H1 (cell line): ENCODE results near the gene MNAT1. TPM values are rescaled to one million over a fixed set of nuclear protein-coding genes. Genes with fewer than 3 reads are reported as not detected.

ENCODE experiments used
- CTCF ChIA-PET: fragments of 300-600 bp; sonication (Branson Sonifier 250); formaldehyde crosslinking; loops from one replicate; lab custom pipeline; 2021; ENCODE audit not compliant: partially characterized antibody; lab: Charles Lee
- POLR2A ChIA-PET: fragments of 300-600 bp; sonication (Branson Sonifier 250); formaldehyde crosslinking; loops from one replicate; lab custom pipeline; 2021; ENCODE audit warnings: inconsistent platforms; ENCODE audit not compliant: partially characterized antibody; lab: Charles Lee
- DNase-seq, 2 experiments: peaks; one replicate each; pipeline versions ENCODE4 v3.0.0 to v3.0.0-alpha.2; 2010 to 2022; ENCODE audit warnings: low spot score in 2 of 2, low read depth in 1 of 2, mixed read lengths in 1 of 2
- FAIRE-seq: peaks from 2 replicates; lab custom pipeline; 2011; peaks lifted over from hg19 to GRCh38; lab: Jason Lieb, UNC
- H2AFZ ChIP-seq: 2 replicates; pipeline ENCODE4 v1.8.1; 2012; ENCODE audit warnings: low read length, inconsistent platforms
- H2AK5ac ChIP-seq: 2 replicates; pipeline ENCODE4 v1.6.1; 2013; ENCODE audit warnings: low read depth, low read length
- H2BK120ac ChIP-seq: replicated peaks from 2 replicates; pipeline ENCODE3; 2013; ENCODE audit warnings: low read depth, low read length, inconsistent platforms
- H2BK12ac ChIP-seq: 2 replicates; pipeline ENCODE4 v1.6.1; 2013; ENCODE audit warnings: low read depth, low read length
- H2BK15ac ChIP-seq: 2 replicates; pipeline ENCODE4 v1.6.1; 2013; ENCODE audit warnings: low read length
- H2BK20ac ChIP-seq: 2 replicates; pipeline ENCODE4 v1.6.1; 2013; ENCODE audit warnings: low read length
- H2BK5ac ChIP-seq: 2 replicates; pipeline ENCODE4 v1.6.1; 2013; ENCODE audit warnings: low read depth, low read length
- H3K14ac ChIP-seq: 2 replicates; pipeline ENCODE4 v1.6.1; 2013; ENCODE audit warnings: inconsistent platforms; ENCODE audit not compliant: insufficient read length
- H3K18ac ChIP-seq: 2 replicates; pipeline ENCODE4 v1.6.1; 2013; ENCODE audit warnings: low read length; ENCODE audit errors: extremely low read depth
- H3K23ac ChIP-seq: 2 replicates; pipeline ENCODE4 v1.6.1; 2013; ENCODE audit warnings: inconsistent platforms; ENCODE audit not compliant: insufficient read length
- H3K23me2 ChIP-seq: 2 replicates; pipeline ENCODE4 v1.6.1; 2013; ENCODE audit warnings: low read depth, low read length
- H3K27ac ChIP-seq: 2 replicates; pipeline ENCODE4 v1.6.1; 2011; ENCODE audit warnings: low read depth, low read length, inconsistent platforms
- H3K27me3 ChIP-seq, 4 experiments: replicated peaks in 1 of 4; 1 replicate in 1 of 4; 2 replicates in 3 of 4; pipeline versions ENCODE4 v1.6.1 to v1.8.1; 2011 to 2013; ENCODE audit warnings: low read length in 3 of 4, mild to moderate bottlenecking in 3 of 4, inconsistent platforms in 2 of 4, mixed read lengths in 2 of 4, moderate library complexity in 1 of 4; ENCODE audit not compliant: control insufficient read depth in 3 of 4, insufficient read depth in 3 of 4; ENCODE audit errors: extremely low read depth in 1 of 4
- H3K36me3 ChIP-seq, 4 experiments: 2 replicates each; pipeline versions ENCODE4 v1.6.1 to v1.8.1; 2011 to 2013; ENCODE audit warnings: mild to moderate bottlenecking in 4 of 4, low read length in 3 of 4, moderate library complexity in 2 of 4, control low read depth in 1 of 4, inconsistent platforms in 1 of 4; ENCODE audit not compliant: insufficient read depth in 4 of 4, control insufficient read depth in 2 of 4
- H3K4ac ChIP-seq: replicated peaks from 2 replicates; pipeline ENCODE3; 2013; ENCODE audit warnings: low read length, low read depth, mixed read lengths, inconsistent platforms; ENCODE audit not compliant: insufficient read length
- H3K4me1 ChIP-seq, 4 experiments: replicated peaks in 1 of 4; 1 replicate in 1 of 4; 2 replicates in 3 of 4; pipeline versions ENCODE4 v1.6.1 to v1.8.1; 2011 to 2013; ENCODE audit warnings: low read length in 3 of 4, inconsistent platforms in 2 of 4, mixed read lengths in 1 of 4; ENCODE audit not compliant: insufficient read depth in 4 of 4, control insufficient read depth in 3 of 4
- H3K4me2 ChIP-seq, 2 experiments: 2 replicates each; pipeline versions ENCODE4 v1.6.1 to v1.8.1; 2011 to 2013; ENCODE audit warnings: low read depth in 2 of 2, low read length in 2 of 2, control low read depth in 1 of 2, inconsistent platforms in 1 of 2, mild to moderate bottlenecking in 1 of 2; ENCODE audit not compliant: insufficient read depth in 1 of 2
- H3K4me3 ChIP-seq, 4 experiments: fragments of 200-600, 300-600 bp in 1 of 4; sonication (generic), shearing (Covaris generic), sonication (Bioruptor Twin) in 1 of 4; 2 replicates each; pipeline versions ENCODE4 v1.5.1 to v1.8.1; 2011 to 2016; ENCODE audit warnings: low read length in 4 of 4, low read depth in 3 of 4, control low read depth in 2 of 4, inconsistent platforms in 2 of 4, mild to moderate bottlenecking in 2 of 4, mixed read lengths in 1 of 4, moderate library complexity in 1 of 4; ENCODE audit not compliant: insufficient read depth in 2 of 4; ENCODE audit errors: extremely low read depth in 1 of 4
- H3K56ac ChIP-seq: replicated peaks from 2 replicates; pipeline ENCODE3; 2013; ENCODE audit warnings: low read depth, mild to moderate bottlenecking, mixed read lengths, low read length, inconsistent platforms; ENCODE audit not compliant: insufficient read length
- H3K79me1 ChIP-seq: 2 replicates; pipeline ENCODE4 v1.6.1; 2013; ENCODE audit warnings: low read depth, low read length, control low read depth
- H3K79me2 ChIP-seq, 2 experiments: 2 replicates each; pipeline versions ENCODE4 v1.6.1 to v1.8.1; 2012 to 2013; ENCODE audit warnings: low read length in 2 of 2, mild to moderate bottlenecking in 2 of 2, inconsistent platforms in 1 of 2; ENCODE audit not compliant: insufficient read depth in 2 of 2, control insufficient read depth in 1 of 2
- H3K9ac ChIP-seq, 4 experiments: replicated peaks in 1 of 4; 1 replicate in 1 of 4; 2 replicates in 3 of 4; pipeline versions ENCODE4 v1.6.1 to v1.8.1; 2011 to 2013; ENCODE audit warnings: low read depth in 3 of 4, low read length in 3 of 4, control low read depth in 2 of 4, mild to moderate bottlenecking in 2 of 4, moderate library complexity in 2 of 4, inconsistent platforms in 1 of 4; ENCODE audit errors: extremely low read depth in 1 of 4
- H3K9me3 ChIP-seq, 2 experiments: 2 replicates each; pipeline versions ENCODE4 v1.6.1 to v1.8.1; 2012 to 2013; ENCODE audit warnings: mild to moderate bottlenecking in 2 of 2, moderate library complexity in 2 of 2, control low read depth in 1 of 2, inconsistent platforms in 1 of 2, low read depth in 1 of 2, low read length in 1 of 2, mixed read lengths in 1 of 2; ENCODE audit not compliant: insufficient read depth in 2 of 2
- H4K20me1 ChIP-seq, 2 experiments: replicated peaks in 1 of 2; 2 replicates each; pipeline versions ENCODE3 to v1.8.1; 2011 to 2013; ENCODE audit warnings: inconsistent platforms in 2 of 2, low read length in 2 of 2, mild to moderate bottlenecking in 1 of 2; ENCODE audit not compliant: insufficient read depth in 2 of 2, control insufficient read depth in 1 of 2
- H4K5ac ChIP-seq: 2 replicates; pipeline ENCODE4 v1.6.1; 2013; ENCODE audit warnings: low read length, low read depth, mixed read lengths, inconsistent platforms; ENCODE audit not compliant: insufficient read length
- H4K8ac ChIP-seq: 2 replicates; pipeline ENCODE4 v1.8.0; 2013; ENCODE audit warnings: mild to moderate bottlenecking, moderate library complexity, low read length, inconsistent platforms; ENCODE audit not compliant: insufficient read depth; ENCODE audit errors: extremely low read depth
- H4K91ac ChIP-seq: replicated peaks from 2 replicates; pipeline ENCODE3; 2013; ENCODE audit warnings: low read length, mixed read lengths, inconsistent platforms; ENCODE audit not compliant: insufficient read length
- BRCA1 ChIP-seq: IDR thresholded peaks from 2 replicates; pipeline ENCODE4 v1.6.1; 2012; ENCODE audit warnings: low read depth, low read length, improper control_type of control experiment
- CBX5 ChIP-seq: fragments of 300-800, 300-1000 bp; sonication (generic); IDR thresholded peaks from 2 replicates; pipeline ENCODE4 v1.7.1; 2016; ENCODE audit warnings: antibody characterized with exemption, low read length, low read depth
- CEBPB ChIP-seq: IDR thresholded peaks from 2 replicates; pipeline ENCODE4 v1.6.1; 2012; ENCODE audit warnings: low read depth, low read length
- EGR1 ChIP-seq: IDR thresholded peaks from 2 replicates; pipeline ENCODE4 v1.6.1; 2011; ENCODE audit warnings: low read depth, low read length, borderline replicate concordance
- JUN ChIP-seq: IDR thresholded peaks from 2 replicates; pipeline ENCODE4 v1.6.1; 2011; ENCODE audit warnings: low read depth, mild to moderate bottlenecking, improper control_type of control experiment, low read length
- KDM5A ChIP-seq: fragments of 200-600 bp; IDR thresholded peaks from 2 replicates; pipeline ENCODE4 v1.7.1; 2012; ENCODE audit warnings: mild to moderate bottlenecking, low read length, inconsistent platforms, mixed read lengths
- PHF8 ChIP-seq: fragments of 200-600 bp; sonication (generic); conservative IDR thresholded peaks from 2 replicates; pipeline ENCODE4 v1.7.1; 2012; ENCODE audit warnings: low read depth, mild to moderate bottlenecking, inconsistent platforms, low read length, moderate library complexity
- SIRT6 ChIP-seq: IDR thresholded peaks from one replicate; pipeline ENCODE4 v1.7.1; 2012; ENCODE audit warnings: low read length, inconsistent platforms
- SP2 ChIP-seq: IDR thresholded peaks from 2 replicates; pipeline ENCODE4 v1.6.1; 2012; ENCODE audit warnings: mild to moderate bottlenecking, low read length, inconsistent platforms
- SUZ12 ChIP-seq: fragments of 200-600 bp; sonication (generic); IDR thresholded peaks from 2 replicates; pipeline ENCODE4 v1.6.1; 2012; ENCODE audit warnings: mild to moderate bottlenecking, inconsistent platforms, low read length, moderate library complexity, mixed read lengths
- WGBS, 2 experiments: shearing (Covaris generic) in 1 of 2; methylation state at CpG; one replicate each; pipeline versions ENCODE4 v1.1.6 to v1.1.7; 2013 to 2015; ENCODE audit warnings: low lambda C conversion rate in 2 of 2, mixed read lengths in 2 of 2, inconsistent platforms in 1 of 2, low coverage in 1 of 2, missing lambda C conversion rate in 1 of 2; ENCODE audit not compliant: insufficient replicate concordance in 2 of 2, insufficient coverage in 1 of 2, insufficient read length in 1 of 2; ENCODE audit errors: extremely low coverage in 1 of 2, missing lambda C conversion rate in 1 of 2; 5-methylcytosine and 5-hydroxymethylcytosine counted together
- polyA plus RNA-seq, 7 experiments: library from polyadenylated mRNA; depleted of rRNA in 3 of 7; stranded (reverse) in 5 of 7; unstranded in 2 of 7; fragments of >200 nt in 5 of 7; fragments of 200-250 nt in 2 of 7; gene quantifications; 1 replicate in 5 of 7; 2 replicates in 1 of 7; 4 replicates in 1 of 7; pipeline versions ENCODE4 v1.2.1 to v1.2.3, GENCODE V29; 2011 to 2013; ENCODE audit warnings: missing spikeins in 2 of 7, mixed read lengths in 2 of 7
- total RNA-seq: library from RNA; stranded (reverse); fragmentation: NEBNext Ultra II Directional; extraction: Animal tissue kit (Norgen Biotek cat#: 25700); gene quantifications from 2 replicates; pipeline ENCODE4 v1.2.1, GENCODE V29; 2021
- TF ChIP-seq, protein P1 (sequence below): IDR thresholded peaks from 2 replicates; pipeline ENCODE4 v1.6.1; 2012; ENCODE audit warnings: inconsistent platforms
- TF ChIP-seq, protein P2 (sequence below): IDR thresholded peaks from 2 replicates; pipeline ENCODE4 v1.6.1; 2012; ENCODE audit warnings: inconsistent platforms

The MNAT1 gene
- total and polyA plus RNA-seq, 2 of the 8 experiments (the other 6 are each of a cell fraction or from before 2014, with no cell fraction given): 34.7 to 52.1 TPM

DNA sequence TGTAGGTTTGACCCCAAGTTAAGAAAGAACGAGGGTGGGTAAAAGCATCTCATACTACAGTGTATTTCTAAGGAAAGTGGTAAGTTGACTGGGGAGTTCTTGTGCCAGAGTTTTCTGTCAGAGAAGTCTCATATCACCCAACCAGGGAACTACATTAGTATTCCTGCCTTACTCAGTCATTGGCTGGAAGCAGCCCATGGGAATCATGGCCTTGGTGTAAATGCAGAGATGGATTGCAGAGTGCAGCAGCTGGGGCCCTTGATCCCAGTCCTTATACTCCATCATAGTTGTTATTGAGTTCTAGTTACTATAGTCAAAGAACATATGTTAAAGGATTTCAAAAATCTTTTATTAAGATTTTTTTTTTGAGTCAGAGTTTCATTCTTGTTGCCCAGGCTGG is 105.8 kb downstream of the MNAT1 start:
- H3K79me2 ChIP-seq: no peaks in the 10 kb centered on the region
- no peak overlapping the region for H2BK20ac ChIP-seq
- no peak overlapping the region for H4K5ac ChIP-seq
- H2BK12ac ChIP-seq: no peak overlapping the region
- no peaks in the 10 kb centered on the region for H3K79me1 ChIP-seq
- no peaks in the 10 kb centered on the region for H3K27me3 ChIP-seq
- no peak overlapping the region for H3K18ac ChIP-seq
- no peak overlapping the region for H3K14ac ChIP-seq
- WGBS, 2 experiments: 96% methylated on average over 1 of the region's 1 CpG; no CpG with 5 or more reads in 1 of the 2 experiments
- no peaks in the 10 kb centered on the region for H3K36me3 ChIP-seq
- H3K56ac ChIP-seq: no peak overlapping the region
- no peaks in the 10 kb centered on the region for H4K20me1 ChIP-seq
- H2BK15ac ChIP-seq: no peak overlapping the region
- no peak for TF ChIP-seq SP2
- no peak for TF ChIP-seq BRCA1
- no peak for TF ChIP-seq JUN
- no peak for TF ChIP-seq CEBPB
- no peak for TF ChIP-seq KDM5A
- no peak for TF ChIP-seq CBX5
- TF ChIP-seq, protein P1, sequence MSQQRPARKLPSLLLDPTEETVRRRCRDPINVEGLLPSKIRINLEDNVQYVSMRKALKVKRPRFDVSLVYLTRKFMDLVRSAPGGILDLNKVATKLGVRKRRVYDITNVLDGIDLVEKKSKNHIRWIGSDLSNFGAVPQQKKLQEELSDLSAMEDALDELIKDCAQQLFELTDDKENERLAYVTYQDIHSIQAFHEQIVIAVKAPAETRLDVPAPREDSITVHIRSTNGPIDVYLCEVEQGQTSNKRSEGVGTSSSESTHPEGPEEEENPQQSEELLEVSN: no peak
- TF ChIP-seq SUZ12: no peak
- TF ChIP-seq EGR1: no peak
- no peak for TF ChIP-seq SIRT6
- TF ChIP-seq, protein P2, sequence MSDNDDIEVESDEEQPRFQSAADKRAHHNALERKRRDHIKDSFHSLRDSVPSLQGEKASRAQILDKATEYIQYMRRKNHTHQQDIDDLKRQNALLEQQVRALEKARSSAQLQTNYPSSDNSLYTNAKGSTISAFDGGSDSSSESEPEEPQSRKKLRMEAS: no peak
- no peak for TF ChIP-seq PHF8
- H2AK5ac ChIP-seq: no peak overlapping the region
- DNase-seq (no peak), FAIRE-seq (no peak)
- H3K27ac ChIP-seq: no peak overlapping the region
- H3K4me3 ChIP-seq: no peak overlapping the region
- no peak overlapping the region for H2AFZ ChIP-seq
- no peak overlapping the region for H4K91ac ChIP-seq
- H2BK120ac ChIP-seq: no peak overlapping the region
- no peaks in the 10 kb centered on the region for H3K9me3 ChIP-seq
- H3K23me2 ChIP-seq: no peaks in the 10 kb centered on the region
- H4K8ac ChIP-seq: no peak overlapping the region
- H2BK5ac ChIP-seq: no peak overlapping the region
- no peak overlapping the region for H3K4ac ChIP-seq
- H3K23ac ChIP-seq: no peak overlapping the region
- H3K4me2 ChIP-seq: no peak overlapping the region
- H3K9ac ChIP-seq: no peak overlapping the region
- POLR2A ChIA-PET: no interaction called here
- CTCF ChIA-PET: no interaction called here
- H3K4me1 ChIP-seq: no peaks in the 10 kb centered on the region
